HG03045 (cell line): ENCODE measurements around the gene ARMC10.
"Not testable (repeated sequence)": the region's sequence is repeated elsewhere in the genome, so short reads cannot be mapped to it uniquely, and the experiment has no call there.

ENCODE experiments used
- ATAC-seq: cut with Tn5 transposase; IDR thresholded peaks from one replicate; pipeline ENCODE4 v1.9.1; 2021; ENCODE audit warnings: mild to moderate bottlenecking, moderate library complexity; ENCODE audit not compliant: unreplicated experiment

Gene ARMC10

DNA sequence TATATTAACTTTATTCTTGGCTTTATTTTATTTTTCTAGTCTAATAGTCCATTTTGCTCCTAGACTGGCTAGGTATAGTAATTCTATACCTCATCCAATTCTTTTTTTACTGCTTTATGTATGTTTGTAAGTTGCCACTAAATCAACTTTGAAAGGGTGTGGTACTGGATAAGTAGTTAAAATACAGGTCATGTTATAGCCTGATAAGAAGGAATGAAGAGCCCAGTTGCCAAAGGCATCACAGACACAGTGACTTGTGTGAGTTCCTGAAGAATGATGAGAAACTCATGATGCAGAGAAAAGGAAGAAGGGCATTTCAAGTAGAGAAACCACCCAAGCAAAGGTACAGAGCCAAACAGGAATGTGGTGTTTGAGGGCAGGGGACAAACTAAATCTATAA is 46.7 kb downstream of the ARMC10 start:
- no peak for ATAC-seq

DNA sequence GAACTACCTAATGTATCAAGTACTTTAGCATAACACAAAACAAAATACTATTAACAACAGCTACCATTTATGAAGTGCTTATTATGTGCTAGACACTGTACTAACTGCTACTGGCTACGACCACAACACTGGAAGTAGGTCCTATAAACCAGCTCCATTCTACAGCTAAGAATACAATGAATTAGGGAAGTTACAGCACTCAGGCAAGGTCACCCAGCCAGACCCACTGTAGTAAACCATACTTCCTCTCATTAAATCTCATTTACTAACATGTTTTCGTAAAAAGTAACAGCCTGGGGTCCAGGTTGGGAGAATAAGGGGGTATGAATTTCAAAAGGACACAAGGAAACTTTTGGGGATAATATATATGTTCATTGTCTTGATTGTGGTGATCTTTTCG is 48.6 kb downstream of the ARMC10 start:
- ATAC-seq = no peak

DNA sequence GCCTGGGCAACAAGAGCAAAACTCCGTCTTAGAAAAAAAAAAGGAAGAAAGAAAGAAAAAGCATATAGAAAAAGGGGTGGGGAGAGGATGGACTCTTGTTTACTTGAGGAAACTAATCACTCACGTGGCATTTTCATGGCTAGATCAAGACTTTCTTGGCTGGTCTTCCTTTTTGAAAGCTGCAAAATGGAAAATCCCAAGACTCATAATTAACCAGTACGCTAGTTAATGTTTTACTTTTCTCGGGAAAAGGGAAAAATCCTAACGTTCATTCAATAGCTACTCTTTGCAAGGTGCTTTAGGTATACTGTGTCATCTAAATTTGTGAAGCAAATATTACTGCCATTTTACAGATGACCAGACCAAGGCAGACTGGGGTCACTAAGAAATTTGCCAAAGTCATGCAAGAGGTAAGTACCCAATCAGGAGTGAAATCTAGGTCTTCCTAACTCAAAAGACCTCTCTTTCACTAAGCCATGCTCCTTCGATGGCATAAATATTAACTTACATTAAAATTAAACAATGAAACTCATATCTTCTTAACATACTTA is 49.6 kb downstream of the ARMC10 start:
- ATAC-seq = no peak

DNA sequence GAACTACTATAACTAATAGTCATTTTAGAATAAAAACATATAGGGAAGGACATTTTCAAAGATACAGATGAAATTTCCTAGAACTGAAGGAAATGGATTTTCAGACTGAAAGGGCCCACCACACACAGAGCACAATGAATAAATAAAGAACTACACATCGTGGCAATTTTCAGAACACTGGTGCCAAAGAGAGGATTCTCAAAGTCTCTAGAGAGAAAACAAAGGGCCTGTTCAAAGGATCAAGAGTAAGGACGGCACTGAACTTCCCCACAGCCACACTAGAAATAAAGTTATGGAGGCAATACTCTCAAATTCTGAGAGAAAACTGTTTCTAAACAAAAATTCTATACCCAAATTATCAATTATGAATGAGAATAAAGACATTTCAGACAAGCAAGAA is 52.1 kb downstream of the ARMC10 start:
- ATAC-seq = no peak

- no peak for ATAC-seq
These were observed 55.0 kb downstream of the ARMC10 start for GRCh38 chr7:103129702-103130549.

GRCh38 chr7:103130901-103131624 is 56.1 kb downstream of the ARMC10 start:
- ATAC-seq = no peak

- no peak for ATAC-seq
These were observed 58.2 kb downstream of the ARMC10 start for GRCh38 chr7:103132995-103133688.

DNA sequence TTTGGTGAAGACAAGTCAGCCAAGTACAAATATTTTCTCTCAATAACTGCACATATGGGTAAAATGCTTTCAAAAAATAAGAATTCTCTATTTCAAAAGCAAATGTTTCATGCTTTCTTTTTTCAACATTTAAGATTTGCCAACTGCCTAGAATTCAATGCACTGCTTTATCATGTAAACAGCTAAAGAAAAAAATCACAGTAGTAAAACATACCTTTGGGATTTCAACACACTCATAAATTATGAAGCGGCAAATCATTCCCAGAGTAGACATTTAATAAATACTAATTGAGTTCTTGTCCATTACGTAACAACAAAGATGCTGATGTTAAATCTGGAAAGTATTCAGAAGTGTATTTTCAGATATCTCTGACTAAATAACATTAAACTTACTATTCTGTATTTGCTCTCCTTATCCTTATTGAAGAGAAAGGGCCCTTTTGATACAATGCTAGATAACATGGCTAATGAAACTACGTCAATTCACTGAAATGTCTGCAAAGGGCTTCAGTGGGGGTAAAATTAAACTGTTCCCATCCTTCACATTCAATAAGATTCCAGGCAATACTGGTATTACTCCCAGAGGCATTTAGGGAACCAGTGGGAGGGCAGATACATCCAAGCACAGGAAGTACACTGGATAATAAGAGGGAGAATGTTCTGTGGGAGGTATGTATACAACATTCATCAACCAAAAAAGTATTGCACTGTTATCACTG is 60.1 kb downstream of the ARMC10 start:
- no peak for ATAC-seq

- no peak for ATAC-seq
These were observed 65.1 kb downstream of the ARMC10 start for GRCh38 chr7:103140061-103140460.

- ATAC-seq = no peak
These were observed 65.7 kb downstream of the ARMC10 start for GRCh38 chr7:103140685-103141084.

- no peak for ATAC-seq
These were observed 66.9 kb downstream of the ARMC10 start for GRCh38 chr7:103141753-103142404.

DNA sequence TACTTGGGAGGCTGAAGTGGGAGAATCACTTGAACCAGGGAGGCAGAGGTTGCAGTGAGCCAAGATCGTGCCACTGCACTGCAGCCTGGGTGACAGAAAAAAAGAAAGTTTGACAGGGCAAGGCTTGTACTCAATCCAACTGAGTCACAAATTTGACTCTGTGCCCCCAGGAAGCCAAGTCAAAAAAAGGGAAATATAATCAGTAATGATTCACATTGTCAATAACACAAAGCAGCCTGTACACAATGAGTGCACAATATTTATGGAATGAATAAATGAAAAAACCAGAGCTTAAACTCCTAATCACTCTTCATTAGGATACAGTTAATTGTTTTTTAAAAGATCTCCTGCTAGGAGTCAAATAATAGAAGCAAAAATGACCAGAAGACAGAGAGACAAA is 67.6 kb downstream of the ARMC10 start:
- ATAC-seq = no peak

GRCh38 chr7:103143868-103144267 is 68.9 kb downstream of the ARMC10 start:
- no peak for ATAC-seq

- not testable (repeated sequence) for ATAC-seq
These were observed 69.8 kb downstream of the ARMC10 start for GRCh38 chr7:103144754-103145153.

- ATAC-seq = no peak
These were observed 73.4 kb downstream of the ARMC10 start for GRCh38 chr7:103148131-103148993.
